GM08714 (cell line): Measurements from ENCODE around the gene HPCA.

Experiments
- H3K4me3 ChIP-seq: fragments of 200-500 bp; sonication (Bioruptor generic); 2 replicates; pipeline ENCODE4 v1.5.1; 2014; ENCODE audit warnings: mild to moderate bottlenecking, low read length, inconsistent platforms
- ZNF274 ChIP-seq: IDR thresholded peaks from 2 replicates; pipeline ENCODE4 v1.6.1; 2012; ENCODE audit warnings: mild to moderate bottlenecking, low read depth, low read length

HPCA gene

GRCh38 chr1:32889731-32890278 is 3.5 kb downstream of the HPCA start:
- no peak for TF ChIP-seq ZNF274
- no peak overlapping the region for H3K4me3 ChIP-seq

DNA sequence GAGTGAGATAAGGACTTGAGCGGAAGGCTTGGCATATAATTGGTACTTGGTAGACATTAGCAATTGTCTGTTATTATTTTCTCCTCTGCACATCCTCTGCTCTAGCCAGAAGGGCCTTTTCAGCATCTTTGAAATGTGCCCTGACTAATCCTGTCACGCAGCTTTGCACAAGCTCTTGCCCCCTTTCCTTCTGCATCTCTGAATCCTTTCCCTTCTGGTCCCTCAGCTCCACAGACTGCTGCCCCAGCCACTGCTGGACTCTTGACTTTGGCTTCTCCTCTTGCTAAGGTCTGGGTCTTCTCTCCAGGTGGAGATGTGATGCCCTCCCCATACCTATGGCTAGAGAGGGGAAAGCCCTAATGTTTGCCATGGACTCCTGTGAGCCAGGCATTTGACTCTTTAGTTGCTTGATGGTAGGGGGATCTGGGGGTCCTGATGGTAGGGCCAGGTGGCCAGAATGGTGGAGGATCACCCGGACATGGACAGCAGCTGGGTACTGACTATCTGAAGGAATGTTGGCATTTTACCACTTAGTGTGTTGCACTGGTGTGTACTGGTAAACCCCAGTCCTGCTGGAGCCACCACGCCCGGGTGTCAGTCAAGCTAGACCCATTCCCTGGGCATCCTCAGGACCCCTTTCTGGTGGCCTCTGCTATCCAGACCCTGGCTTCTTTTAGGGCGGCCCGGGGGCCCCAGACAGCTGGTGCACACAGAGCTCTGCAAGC is 4.4 kb downstream of the HPCA start:
- no peak for TF ChIP-seq ZNF274

GRCh38 chr1:32891241-32891570 is 4.9 kb downstream of the HPCA start:
- no peak for TF ChIP-seq ZNF274
- no peak overlapping the region for H3K4me3 ChIP-seq

More for the DNA sequence above, 4.4 kb downstream of the HPCA start:
- H3K4me3 ChIP-seq, result no peak overlapping the region

- no peak overlapping the region for H3K4me3 ChIP-seq
- TF ChIP-seq ZNF274, result no peak
Observed at GRCh38 chr1:32891630-32892029, 5.3 kb downstream of the HPCA start.

DNA sequence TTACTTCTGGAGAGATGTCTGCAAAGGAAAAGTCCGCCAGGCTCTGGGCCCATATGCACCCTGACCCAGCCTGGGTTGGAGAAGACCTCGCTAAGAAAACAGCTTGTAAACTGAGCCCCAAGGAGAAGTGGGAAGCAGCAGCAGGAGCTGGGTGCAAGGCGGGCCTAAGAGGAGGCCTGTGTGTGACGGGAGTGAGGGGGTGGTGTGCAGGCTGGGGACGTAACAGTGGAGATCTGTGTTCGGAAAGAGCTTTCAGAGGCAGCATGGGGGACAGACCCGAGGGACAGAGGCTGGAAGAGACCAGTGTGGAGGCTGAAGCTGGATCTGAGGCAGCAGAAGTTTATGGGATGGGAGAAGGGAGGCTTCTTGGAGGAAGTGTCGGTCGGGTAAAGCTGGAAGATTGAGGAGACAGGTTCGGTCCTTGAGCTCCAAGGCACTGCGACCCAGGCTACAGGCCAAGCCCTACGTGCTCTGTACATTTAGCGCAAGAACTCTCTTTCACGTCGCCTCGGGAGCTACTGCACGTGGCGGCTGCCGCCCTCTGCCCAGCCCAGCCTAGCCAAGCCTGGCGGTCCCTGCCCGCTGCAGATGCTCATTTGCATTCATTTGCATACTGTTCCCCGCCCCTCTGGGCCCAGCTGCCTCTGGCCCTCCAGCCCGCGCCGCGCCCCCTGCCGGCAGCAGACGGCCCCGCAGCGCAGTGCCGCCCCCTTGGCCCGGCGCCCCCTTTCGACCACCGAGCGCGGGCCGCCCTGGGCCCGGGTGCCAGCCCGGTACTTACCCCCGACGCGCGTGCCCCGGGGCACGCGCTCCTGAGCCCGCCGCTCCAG is 6.3 kb downstream of the HPCA start:
- TF ChIP-seq ZNF274, result no peak
- no peak overlapping the region for H3K4me3 ChIP-seq

DNA sequence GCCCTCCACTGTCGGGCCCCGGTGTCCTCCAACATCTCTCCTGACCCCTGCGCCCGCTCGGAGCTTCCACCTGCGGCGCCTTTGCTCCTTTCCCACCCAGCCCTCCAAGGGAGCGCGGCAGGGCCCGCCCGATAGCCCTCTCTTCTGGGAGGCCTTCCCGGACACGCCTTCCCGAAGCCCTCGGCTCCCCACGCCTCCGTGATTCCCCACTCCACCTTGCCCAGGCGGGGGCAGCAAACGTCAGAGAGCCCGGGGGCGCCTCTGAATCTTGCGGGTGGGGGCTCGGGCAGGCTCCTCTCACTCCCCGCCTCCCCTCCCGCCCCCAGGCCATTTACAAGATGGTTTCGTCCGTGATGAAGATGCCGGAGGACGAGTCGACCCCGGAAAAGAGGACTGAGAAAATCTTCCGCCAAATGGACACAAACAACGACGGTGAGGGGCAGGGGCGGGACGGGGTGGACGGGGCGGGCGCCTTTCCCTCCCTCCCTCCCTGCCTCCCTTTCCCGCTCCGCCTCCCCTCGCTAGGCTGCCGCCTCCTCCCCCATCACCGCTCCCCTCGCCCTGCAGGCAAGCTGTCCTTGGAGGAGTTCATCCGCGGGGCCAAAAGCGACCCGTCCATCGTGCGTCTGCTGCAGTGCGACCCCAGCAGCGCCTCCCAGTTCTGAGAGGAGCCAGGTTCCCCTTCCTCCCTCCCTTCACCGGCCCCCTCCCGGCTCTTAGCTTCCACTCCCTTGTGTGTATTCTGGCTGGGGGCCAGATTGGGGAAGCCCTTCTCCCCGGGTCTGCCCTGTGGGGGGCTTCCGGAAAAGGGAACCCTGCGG is 7.1 kb downstream of the HPCA start:
- no peak for TF ChIP-seq ZNF274
- no peak overlapping the region for H3K4me3 ChIP-seq

DNA sequence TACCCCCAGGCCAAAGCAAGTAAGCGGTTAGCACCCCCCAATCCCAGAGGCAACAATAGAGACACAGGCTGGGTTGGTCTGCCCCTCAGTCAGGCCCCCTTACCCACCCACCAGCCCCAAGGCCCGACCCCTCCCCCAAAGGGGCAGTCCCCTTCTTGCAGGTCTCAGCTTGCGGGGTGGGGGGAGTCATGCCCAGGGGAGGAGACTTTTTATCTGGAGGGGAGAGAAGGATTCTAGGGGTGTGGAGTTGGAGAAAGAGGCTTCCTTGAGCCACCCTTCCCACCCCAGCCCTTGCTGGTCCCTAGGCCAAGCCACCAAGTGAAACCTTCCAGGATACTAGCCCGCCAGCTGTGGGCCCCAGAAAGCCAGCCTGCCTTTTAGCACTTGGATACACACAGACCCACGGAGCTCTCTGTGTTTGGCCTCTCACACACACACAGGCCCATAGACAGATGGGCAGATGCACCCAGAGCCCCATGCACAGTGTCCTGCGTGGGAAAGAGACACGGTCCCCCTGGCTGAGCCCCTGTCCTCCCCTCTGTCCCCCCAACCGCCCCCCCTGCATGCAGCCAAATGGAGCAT is 7.8 kb downstream of the HPCA start:
- no peak for TF ChIP-seq ZNF274
- no peak overlapping the region for H3K4me3 ChIP-seq

GRCh38 chr1:32894681-32895080 is 8.4 kb downstream of the HPCA start:
- no peak for TF ChIP-seq ZNF274

GRCh38 chr1:32895325-32896215 is 9.3 kb downstream of the HPCA start:
- no peak overlapping the region for H3K4me3 ChIP-seq
- TF ChIP-seq ZNF274, result no peak

More at GRCh38 chr1:32894681-32895080, 8.4 kb downstream of the HPCA start:
- no peak overlapping the region for H3K4me3 ChIP-seq

- TF ChIP-seq ZNF274, result no peak
- no peak overlapping the region for H3K4me3 ChIP-seq
Observed at GRCh38 chr1:32896451-32896850, 10.2 kb downstream of the HPCA start.

DNA sequence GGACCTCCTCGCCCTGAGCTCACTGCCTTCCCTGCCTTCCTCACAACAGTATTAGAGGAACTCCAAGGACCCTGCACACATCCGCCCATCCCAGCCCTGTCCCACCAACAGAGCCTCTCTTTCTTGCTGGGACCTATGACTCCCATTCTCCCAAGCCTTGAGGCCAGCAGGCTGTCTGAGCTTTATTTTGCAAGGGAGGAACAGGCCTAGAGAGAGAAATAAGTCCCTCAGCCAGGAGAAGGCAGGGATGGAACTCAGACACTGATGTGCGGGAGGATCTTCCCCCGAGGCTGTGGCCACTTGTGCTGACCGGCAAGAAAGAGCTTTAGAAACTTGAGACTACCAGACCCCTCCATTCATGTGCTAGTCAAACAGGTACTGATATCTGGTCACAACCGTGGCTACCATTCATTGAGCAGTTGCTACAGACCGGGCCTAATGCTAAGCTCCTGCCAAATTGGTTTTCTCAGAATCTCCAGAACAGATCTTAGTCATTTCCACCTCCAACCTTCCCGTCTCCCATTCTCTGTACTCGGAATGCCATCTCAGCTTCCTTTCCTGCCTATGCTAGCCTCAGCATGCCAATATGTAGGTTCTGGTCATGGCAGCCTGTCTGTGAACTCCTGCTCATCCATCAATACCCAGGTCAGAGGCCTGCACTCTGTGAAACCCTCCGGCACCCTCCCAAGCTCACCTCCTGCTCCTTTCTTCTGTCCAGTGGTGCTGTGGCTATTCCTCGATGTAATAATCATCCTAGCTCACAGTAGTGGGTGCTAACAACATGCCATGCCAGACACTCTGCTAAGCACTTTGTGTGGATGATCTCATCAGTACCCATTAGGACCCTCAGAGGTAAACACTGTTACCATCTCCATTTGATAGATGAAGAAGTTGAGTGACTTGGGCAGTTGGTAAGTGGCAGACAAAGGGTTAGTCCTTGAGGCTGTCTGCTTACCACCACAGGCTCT is 11.1 kb downstream of the HPCA start:
- no peak for TF ChIP-seq ZNF274
- no peak overlapping the region for H3K4me3 ChIP-seq

- no peak overlapping the region for H3K4me3 ChIP-seq
- no peak for TF ChIP-seq ZNF274
Observed at GRCh38 chr1:32898056-32898455, 11.8 kb downstream of the HPCA start.
